Ishikawa (cell line): ENCODE data around the gene PODNL1.

Experiments used
- CREB1 ChIP-seq: IDR thresholded peaks from 2 replicates; pipeline ENCODE4 v1.6.1; 2012; ENCODE audit warnings: low read depth
- EGR1 ChIP-seq: IDR thresholded peaks from 2 replicates; pipeline ENCODE4 v1.6.1; 2012
- EP300 ChIP-seq: IDR thresholded peaks from 2 replicates; pipeline ENCODE4 v1.6.1; 2012; ENCODE audit warnings: borderline replicate concordance
- MAX ChIP-seq: IDR thresholded peaks from 2 replicates; pipeline ENCODE4 v1.6.1; 2012
- REST ChIP-seq: IDR thresholded peaks from 2 replicates; pipeline ENCODE4 v1.6.1; 2012; ENCODE audit warnings: low read depth, mild to moderate bottlenecking
- TAF1 ChIP-seq: IDR thresholded peaks from 2 replicates; pipeline ENCODE4 v1.6.1; 2012; ENCODE audit warnings: low read depth, mild to moderate bottlenecking
- TEAD4 ChIP-seq: IDR thresholded peaks from 2 replicates; pipeline ENCODE4 v1.6.1; 2012
- YY1 ChIP-seq: IDR thresholded peaks from 2 replicates; pipeline ENCODE4 v1.6.1; 2012; ENCODE audit warnings: low read depth

- TF ChIP-seq REST: no peak
- no peak for TF ChIP-seq EP300
- no peak for TF ChIP-seq CREB1
- no peak for TF ChIP-seq YY1
- TF ChIP-seq TAF1: no peak
- TF ChIP-seq TEAD4: no peak
- TF ChIP-seq EGR1: no peak
- TF ChIP-seq MAX: no peak
Measured at GRCh38 chr19:13935765-13936510, 2.3 kb downstream of the PODNL1 start.
